ENCODE data around the gene GRK5.
A peak's percentile ranks its signal among the peaks of the same experiment; 100 is the strongest.

GRK5 gene

GRCh38 chr10:119362122-119362521 lies 154.8 kb downstream of the GRK5 start:
- H3K4me3 Mint-ChIP-seq = no peak overlapping the region
- peaks cover 16% of the 10 kb centered on the region for H3K36me3 Mint-ChIP-seq (ENCODE audit: low read depth)
- H3K9me3 Mint-ChIP-seq = peaks cover 5% of the 10 kb centered on the region
- H3K27ac Mint-ChIP-seq = peak overlapping the region; percentile 43
- peaks cover 14% of the 10 kb centered on the region for H3K4me1 Mint-ChIP-seq (ENCODE audit: low read depth)
- H3K27me3 Mint-ChIP-seq (ENCODE audit: low read depth) = no peaks in the 10 kb centered on the region

DNA sequence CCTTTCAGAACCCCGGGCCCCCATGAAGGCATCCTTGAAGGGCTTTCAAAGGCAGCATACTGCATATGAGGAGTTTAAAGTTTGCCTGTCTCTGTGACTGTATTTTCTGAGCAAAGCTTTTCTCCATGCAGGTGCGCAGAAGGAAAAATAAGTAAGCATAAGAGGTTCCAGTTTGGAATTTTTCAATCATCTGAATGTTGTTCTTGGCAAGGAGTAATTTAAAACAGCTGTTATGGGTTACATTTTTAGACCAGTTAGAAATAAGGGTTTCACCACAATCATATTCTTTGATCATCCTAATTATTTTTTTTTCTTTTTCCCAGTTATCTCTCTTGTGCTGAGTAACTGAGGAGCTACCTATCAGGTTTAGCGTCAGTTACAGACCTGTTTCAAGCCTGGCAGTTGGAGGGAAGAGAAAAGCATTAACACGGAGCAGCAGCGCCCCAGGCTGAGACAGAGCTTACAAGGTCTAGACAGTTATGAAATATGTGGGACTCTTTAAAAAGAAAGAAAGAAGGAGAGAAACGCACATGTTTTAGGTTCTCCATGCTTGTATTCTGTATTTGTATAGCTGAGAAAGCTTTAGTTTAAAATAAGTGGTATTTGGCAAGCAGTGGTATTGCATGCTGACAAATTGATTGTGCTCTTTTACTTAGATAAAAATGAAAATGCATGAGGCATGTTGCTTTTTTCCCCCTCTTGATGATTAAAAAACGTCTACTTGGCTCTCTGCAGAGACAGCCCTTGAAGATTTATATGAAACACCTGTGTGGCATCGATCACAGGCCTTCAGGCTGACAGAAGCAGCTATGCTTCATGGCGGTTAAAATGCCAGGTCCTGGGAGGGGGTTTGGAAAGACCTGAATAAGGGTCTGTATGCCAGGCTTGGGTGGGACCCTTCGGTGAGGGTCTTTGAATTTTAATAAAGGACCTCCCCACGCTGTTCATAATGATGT lies 157.6 kb downstream of the GRK5 start:
- Mint-ChIP-seq H3K9me3 (peaks cover 4% of the 10 kb centered on the region), H3K4me1 (ENCODE audit: low read depth) (peaks cover 20% of the 10 kb centered on the region), H3K36me3 (ENCODE audit: low read depth) (peaks cover 8% of the 10 kb centered on the region), H3K27ac (no peak overlapping the region), H3K4me3 (no peak overlapping the region), H3K27me3 (ENCODE audit: low read depth) (no peaks in the 10 kb centered on the region)

GRCh38 chr10:119365773-119366599 lies 158.6 kb downstream of the GRK5 start:
- Mint-ChIP-seq H3K4me3 (no peak overlapping the region), H3K4me1 (ENCODE audit: low read depth) (peaks cover 21% of the 10 kb centered on the region), H3K9me3 (no peaks in the 10 kb centered on the region), H3K36me3 (ENCODE audit: low read depth) (peaks cover 3% of the 10 kb centered on the region), H3K27ac (no peak overlapping the region), H3K27me3 (ENCODE audit: low read depth) (no peaks in the 10 kb centered on the region)

DNA sequence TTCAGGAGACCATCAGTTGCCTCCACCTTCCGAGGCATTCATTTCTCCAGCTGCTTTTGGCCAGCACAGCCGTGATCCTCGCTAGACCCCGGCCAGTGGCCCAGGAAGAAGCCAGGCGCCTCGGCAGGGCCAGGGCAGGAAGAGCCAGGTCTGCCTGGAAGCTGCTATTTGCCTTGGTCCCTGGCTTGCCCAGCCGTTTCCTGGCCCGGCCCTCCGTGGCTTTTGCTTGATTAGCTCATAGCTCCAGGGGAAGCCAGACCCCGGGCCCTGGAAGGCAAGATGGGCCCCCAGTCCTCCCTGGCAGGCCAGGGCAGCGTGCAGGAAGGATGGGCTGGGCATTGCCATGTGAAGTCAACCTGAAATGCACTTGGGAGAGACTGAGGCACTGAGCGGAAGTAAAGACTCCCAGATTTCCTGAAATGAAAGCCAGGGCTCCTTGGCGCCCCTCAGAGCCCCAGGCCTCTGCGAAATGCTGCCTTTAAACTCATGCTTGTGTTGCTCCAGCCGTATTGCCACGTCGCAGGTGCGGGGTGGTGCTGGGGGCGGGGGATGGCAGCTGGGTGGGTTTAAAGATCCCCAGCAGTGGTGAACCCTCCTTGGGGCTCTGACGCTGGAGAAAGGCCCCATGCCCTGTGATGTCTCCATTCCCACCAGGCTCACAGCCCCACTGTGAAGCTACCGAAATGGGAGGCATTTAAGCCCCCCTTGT lies 160.6 kb downstream of the GRK5 start:
- Mint-ChIP-seq H3K27me3 (ENCODE audit: low read depth) (no peaks in the 10 kb centered on the region), H3K9me3 (no peaks in the 10 kb centered on the region), H3K4me1 (ENCODE audit: low read depth) (peaks cover 26% of the 10 kb centered on the region), H3K4me3 (no peak overlapping the region), H3K36me3 (ENCODE audit: low read depth) (peaks cover 3% of the 10 kb centered on the region), H3K27ac (no peak overlapping the region)

GRCh38 chr10:119368581-119368980 lies 161.2 kb downstream of the GRK5 start:
- peaks cover 3% of the 10 kb centered on the region for H3K36me3 Mint-ChIP-seq (ENCODE audit: low read depth)
- H3K27me3 Mint-ChIP-seq (ENCODE audit: low read depth) = no peaks in the 10 kb centered on the region
- H3K4me3 Mint-ChIP-seq = no peak overlapping the region
- H3K4me1 Mint-ChIP-seq (ENCODE audit: low read depth) = peaks cover 26% of the 10 kb centered on the region
- H3K9me3 Mint-ChIP-seq = no peaks in the 10 kb centered on the region
- no peak overlapping the region for H3K27ac Mint-ChIP-seq

DNA sequence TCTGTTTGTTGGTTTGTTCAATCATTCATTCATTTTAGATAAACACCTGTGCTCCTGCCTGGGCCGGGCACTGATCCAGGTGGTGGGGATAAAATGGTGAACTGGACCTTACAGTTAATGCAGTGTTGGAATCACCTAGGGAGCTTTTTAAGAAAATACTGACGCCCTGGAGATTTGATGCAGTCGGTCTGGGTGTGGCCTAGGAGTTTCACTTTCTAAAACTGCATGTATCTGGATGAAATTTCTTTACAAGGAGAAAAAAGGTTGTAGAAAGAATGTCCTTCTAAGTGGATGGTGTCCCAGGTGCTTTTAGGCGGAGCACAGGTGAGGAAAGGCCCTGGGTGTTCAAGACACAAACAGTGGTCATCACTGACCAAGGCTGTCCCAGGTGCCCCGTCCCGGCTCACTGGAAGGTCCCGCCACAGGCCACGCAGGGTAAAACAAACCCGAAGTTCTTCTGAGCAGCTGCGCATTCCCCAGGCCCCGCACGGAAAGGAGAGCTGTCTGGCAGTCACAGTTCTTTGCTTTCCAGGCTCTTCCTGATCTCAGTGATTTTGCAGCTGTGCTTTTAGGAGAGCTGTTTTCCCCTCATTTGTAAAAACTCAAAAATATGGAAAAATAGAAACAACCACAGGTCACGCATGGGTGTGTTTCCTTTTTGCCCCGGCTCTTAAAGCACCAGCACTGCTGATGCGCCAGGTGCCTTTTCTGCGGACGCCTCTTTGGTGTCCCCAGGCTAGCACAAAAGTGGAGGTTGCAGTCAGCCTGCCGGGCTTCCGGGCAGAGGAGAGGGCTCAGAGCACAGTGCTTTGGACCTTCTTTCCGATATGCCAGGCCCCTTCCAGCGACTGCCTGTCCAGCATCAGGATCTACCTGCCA lies 161.9 kb downstream of the GRK5 start:
- H3K27ac Mint-ChIP-seq = no peak overlapping the region
- H3K27me3 Mint-ChIP-seq (ENCODE audit: low read depth) = no peaks in the 10 kb centered on the region
- H3K9me3 Mint-ChIP-seq = no peaks in the 10 kb centered on the region
- H3K36me3 Mint-ChIP-seq (ENCODE audit: low read depth) = peaks cover 3% of the 10 kb centered on the region
- H3K4me1 Mint-ChIP-seq (ENCODE audit: low read depth) = peaks cover 28% of the 10 kb centered on the region
- no peak overlapping the region for H3K4me3 Mint-ChIP-seq

DNA sequence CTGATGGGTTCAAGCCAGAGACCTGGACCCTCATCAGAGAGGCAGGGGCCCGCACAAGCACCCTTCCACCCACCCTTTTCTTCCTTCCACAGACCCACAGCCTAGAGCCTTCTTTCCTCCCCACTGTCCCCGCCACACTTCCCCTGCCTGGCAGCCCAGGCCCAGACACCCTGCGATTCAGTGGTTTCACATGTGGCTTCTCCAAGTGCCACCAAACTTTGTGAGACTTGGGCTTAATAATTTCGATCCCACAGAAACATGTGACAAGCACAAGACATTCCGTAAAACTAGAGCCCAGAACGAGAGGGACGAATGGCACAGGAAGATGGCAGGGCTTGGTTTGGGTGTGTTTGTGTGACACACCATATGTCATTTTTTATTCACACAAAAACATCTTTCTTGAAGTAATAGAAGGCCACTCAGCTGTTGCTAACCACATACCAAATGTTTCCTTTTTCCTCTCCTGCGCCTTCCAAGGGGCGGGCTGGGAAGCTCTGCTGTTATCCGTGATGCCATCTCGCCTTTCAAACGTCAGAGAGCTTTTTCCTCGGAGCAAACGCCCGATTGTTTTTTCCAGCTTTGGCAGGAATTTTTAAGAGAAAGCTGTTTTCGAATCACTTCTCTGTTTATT lies 162.9 kb downstream of the GRK5 start:
- Mint-ChIP-seq H3K36me3 (ENCODE audit: low read depth) (peaks cover 6% of the 10 kb centered on the region), H3K9me3 (no peaks in the 10 kb centered on the region), H3K4me3 (no peak overlapping the region), H3K27me3 (ENCODE audit: low read depth) (no peaks in the 10 kb centered on the region), H3K27ac (no peak overlapping the region), H3K4me1 (ENCODE audit: low read depth) (peaks cover 34% of the 10 kb centered on the region)

GRCh38 chr10:119370972-119371703 lies 163.8 kb downstream of the GRK5 start:
- Mint-ChIP-seq H3K4me1 (ENCODE audit: low read depth) (peaks cover 40% of the 10 kb centered on the region), H3K27me3 (ENCODE audit: low read depth) (no peaks in the 10 kb centered on the region), H3K4me3 (no peak overlapping the region), H3K36me3 (ENCODE audit: low read depth) (peaks cover 8% of the 10 kb centered on the region), H3K27ac (no peak overlapping the region), H3K9me3 (no peaks in the 10 kb centered on the region)

DNA sequence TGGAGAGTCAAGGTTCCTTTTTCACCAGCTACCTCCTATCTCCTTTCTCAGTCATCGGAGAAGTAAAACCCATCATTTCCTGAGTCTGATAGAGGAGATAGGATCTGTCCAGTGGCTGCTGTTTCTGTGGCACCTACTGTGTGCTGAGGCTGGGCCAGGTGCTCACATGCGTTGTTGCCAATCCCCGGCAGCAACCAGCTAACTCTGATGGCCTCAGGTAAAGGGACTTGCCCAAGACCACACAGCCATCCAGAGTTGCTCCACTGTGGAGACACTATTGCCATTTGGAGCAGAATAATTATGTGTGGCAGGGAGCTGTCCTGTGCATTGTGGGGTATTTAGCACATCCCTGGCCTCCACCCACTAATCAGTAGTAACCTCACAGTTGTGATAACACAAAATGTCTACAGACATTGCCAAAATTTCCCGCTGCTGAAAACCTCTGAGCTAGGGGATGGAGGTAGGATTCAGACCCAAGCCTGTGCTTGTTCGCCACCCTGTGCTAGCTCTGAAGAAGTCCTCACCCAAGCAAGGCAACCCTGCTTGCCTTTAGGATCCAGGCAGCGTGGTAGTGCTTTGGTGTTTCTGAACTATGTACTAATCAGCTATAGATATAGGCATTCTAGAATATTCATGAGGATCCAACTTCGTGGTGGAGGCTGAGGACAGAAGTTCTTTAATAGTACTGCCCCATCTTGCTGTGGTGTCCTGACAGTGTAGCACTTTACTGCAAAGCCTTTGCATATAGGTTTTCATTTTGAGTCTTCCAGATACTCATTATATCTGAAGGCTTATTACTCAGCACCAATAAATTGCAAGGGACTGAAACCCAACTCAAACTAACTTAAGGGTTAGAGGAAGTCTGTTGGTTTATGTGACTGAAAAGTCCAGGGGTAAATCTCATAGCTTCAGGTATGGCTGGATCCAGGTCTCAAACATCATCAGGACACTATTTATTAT lies 164.6 kb downstream of the GRK5 start:
- H3K27me3 Mint-ChIP-seq (ENCODE audit: low read depth) = no peaks in the 10 kb centered on the region
- H3K4me3 Mint-ChIP-seq = no peak overlapping the region
- no peaks in the 10 kb centered on the region for H3K9me3 Mint-ChIP-seq
- peaks cover 8% of the 10 kb centered on the region for H3K36me3 Mint-ChIP-seq (ENCODE audit: low read depth)
- H3K27ac Mint-ChIP-seq = no peak overlapping the region
- peaks cover 41% of the 10 kb centered on the region for H3K4me1 Mint-ChIP-seq (ENCODE audit: low read depth)

DNA sequence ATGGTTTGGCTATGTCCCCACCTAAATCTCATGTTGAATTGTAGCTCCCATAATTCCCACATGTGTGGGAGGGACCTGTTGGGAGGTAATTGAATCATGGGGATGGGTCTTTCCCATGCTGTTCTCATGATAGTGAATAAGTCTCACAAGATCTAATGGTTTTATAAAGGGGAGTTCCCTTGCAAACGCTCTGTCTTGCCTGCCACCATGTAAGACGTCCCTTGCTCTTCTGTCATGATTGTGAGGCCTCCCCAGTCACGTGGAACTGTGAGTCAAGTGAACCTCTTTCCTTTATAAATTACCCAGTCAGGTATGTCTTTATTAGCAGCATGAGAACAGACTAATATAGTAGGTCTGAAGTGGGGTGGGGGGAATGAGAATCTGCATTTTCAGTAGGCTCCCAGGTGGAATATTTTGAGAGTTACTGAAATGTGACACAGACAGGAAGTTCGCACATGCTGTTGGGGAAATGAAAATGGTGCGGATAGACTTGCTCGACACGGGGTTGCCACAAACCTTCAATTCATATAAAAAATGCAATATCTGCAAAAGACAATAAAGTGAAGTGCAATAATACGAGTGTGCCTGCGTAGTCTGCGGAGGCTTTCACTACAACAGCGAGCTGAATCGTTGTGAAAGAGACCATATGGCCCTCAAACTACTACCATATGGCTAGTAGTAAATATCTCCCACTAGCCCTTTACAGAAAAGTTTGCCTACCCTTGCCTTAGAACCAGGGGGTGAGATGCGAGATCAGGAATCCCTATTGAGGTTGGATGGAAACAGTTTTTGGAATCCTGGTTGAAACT lies 166.1 kb downstream of the GRK5 start:
- Mint-ChIP-seq H3K9me3 (no peaks in the 10 kb centered on the region), H3K4me3 (no peak overlapping the region), H3K36me3 (ENCODE audit: low read depth) (peaks cover 6% of the 10 kb centered on the region), H3K4me1 (ENCODE audit: low read depth) (peaks cover 41% of the 10 kb centered on the region), H3K27me3 (ENCODE audit: low read depth) (no peaks in the 10 kb centered on the region), H3K27ac (no peak overlapping the region)

GRCh38 chr10:119374236-119374635 lies 166.9 kb downstream of the GRK5 start:
- Mint-ChIP-seq H3K27ac (no peak overlapping the region), H3K4me3 (no peak overlapping the region), H3K27me3 (ENCODE audit: low read depth) (no peaks in the 10 kb centered on the region), H3K36me3 (ENCODE audit: low read depth) (peaks cover 8% of the 10 kb centered on the region), H3K4me1 (ENCODE audit: low read depth) (peaks cover 42% of the 10 kb centered on the region), H3K9me3 (no peaks in the 10 kb centered on the region)

Data from T-helper 1 cell treated with Interleukin-12 subunit alpha and Interleukin-12 subunit beta and Interleukin-4 antibody, amounts not matched to agents 30 μg/mL and 1 μg/mL, for 36 hours (primary cell).